Common myeloid progenitor, CD34-positive (primary cell): ENCODE measurements around the gene SDK2.

ENCODE experiments used
- CTCF ChIA-PET: fragments of 350-600 bp; sonication (Branson Sonifier 250); formaldehyde crosslinking; loops from one replicate; lab custom pipeline; 2021; ENCODE audit warnings: antibody characterized with exemption; lab: Charles Lee
- POLR2A ChIA-PET: fragments of 350-600 bp; sonication (Branson Sonifier 250); formaldehyde crosslinking; loops from one replicate; lab custom pipeline; 2021; ENCODE audit warnings: antibody characterized with exemption; lab: Charles Lee
- DNase-seq, 3 donors: peaks; one replicate each; pipeline versions ENCODE4 v3.0.0 to v3.0.0-alpha.2; 2013
- H3K27ac ChIP-seq, 2 experiments: 1 replicate in 1 of 2; 2 replicates in 1 of 2; pipeline ENCODE4 v1.7.0; 2013; ENCODE audit warnings: inconsistent platforms in 2 of 2, low read length in 2 of 2, mild to moderate bottlenecking in 2 of 2, low read depth in 1 of 2, moderate library complexity in 1 of 2; ENCODE audit not compliant: severe bottlenecking in 2 of 2, insufficient read depth in 1 of 2, poor library complexity in 1 of 2
- H3K27me3 ChIP-seq, 5 experiments: replicated peaks in 2 of 5; 1 replicate in 3 of 5; 2 replicates in 2 of 5; pipeline versions ENCODE4 v1.6.1 to v1.7.0; 2013; ENCODE audit warnings: low read length in 4 of 5, mild to moderate bottlenecking in 2 of 5, moderate library complexity in 2 of 5, inconsistent platforms in 1 of 5; ENCODE audit not compliant: insufficient read depth in 5 of 5, control insufficient read depth in 4 of 5
- H3K36me3 ChIP-seq, 4 experiments: 1 replicate in 2 of 4; 2 replicates in 2 of 4; pipeline versions ENCODE4 v1.6.1 to v1.7.0; 2013; ENCODE audit warnings: low read length in 3 of 4, control low read depth in 1 of 4, mild to moderate bottlenecking in 1 of 4; ENCODE audit not compliant: control insufficient read depth in 4 of 4, insufficient read depth in 4 of 4
- H3K4me1 ChIP-seq, 4 experiments: 1 replicate in 3 of 4; 2 replicates in 1 of 4; pipeline versions ENCODE4 v1.6.1 to v1.7.1; 2013; ENCODE audit warnings: low read length in 3 of 4, mild to moderate bottlenecking in 3 of 4, control low read depth in 1 of 4, inconsistent platforms in 1 of 4, moderate library complexity in 1 of 4; ENCODE audit not compliant: control insufficient read depth in 4 of 4, insufficient read depth in 4 of 4; ENCODE audit errors: control extremely low read depth in 1 of 4
- H3K4me3 ChIP-seq, 7 experiments: 1 replicate in 4 of 7; 2 replicates in 3 of 7; pipeline versions ENCODE4 v1.5.1 to v1.7.0; 2013; ENCODE audit warnings: mild to moderate bottlenecking in 7 of 7, low read length in 6 of 7, moderate library complexity in 6 of 7, inconsistent platforms in 2 of 7, low read depth in 2 of 7, control low read depth in 1 of 7; ENCODE audit not compliant: insufficient read depth in 4 of 7, control insufficient read depth in 1 of 7; ENCODE audit errors: extremely low read depth in 1 of 7
- H3K9me3 ChIP-seq, 5 experiments: 1 replicate in 4 of 5; 2 replicates in 1 of 5; pipeline versions ENCODE4 v1.6.1 to v1.7.1; 2013; ENCODE audit warnings: low read length in 4 of 5, mild to moderate bottlenecking in 2 of 5, inconsistent platforms in 1 of 5, low read depth in 1 of 5, moderate library complexity in 1 of 5; ENCODE audit not compliant: control insufficient read depth in 4 of 5, insufficient read depth in 2 of 5; ENCODE audit errors: control extremely low read depth in 1 of 5
- WGBS: methylation state at CpG from one replicate; pipeline ENCODE4 v1.1.5; 2013; ENCODE audit not compliant: insufficient coverage; 5-methylcytosine and 5-hydroxymethylcytosine counted together

Gene SDK2

DNA sequence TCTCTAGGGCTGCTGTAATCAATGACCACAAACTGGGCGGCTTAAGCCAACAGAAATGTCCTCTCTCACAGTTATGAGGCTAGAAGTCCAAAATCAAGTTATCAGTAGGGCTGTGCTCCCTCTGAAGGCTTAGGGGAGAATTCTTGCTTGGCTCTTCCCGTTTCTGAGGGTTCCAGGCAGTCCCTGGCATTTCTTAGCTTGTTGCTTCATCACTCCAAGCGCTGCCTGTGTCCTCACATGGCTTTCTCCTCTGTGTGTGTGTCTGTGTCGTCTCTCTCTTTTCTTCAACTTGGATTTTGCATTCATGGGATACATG is 318.8 kb downstream of the SDK2 start:
- CTCF ChIA-PET, result no interaction called here
- peaks cover 0 to 10% (median 0%) of the 10 kb centered on the region in 4 experiments for H3K4me1 ChIP-seq
- H3K27me3 ChIP-seq, result peaks cover 0 to 6% (median 1%) of the 10 kb centered on the region in 5 experiments
- H3K27ac ChIP-seq, result no peak overlapping the region
- peaks cover 0 to 5% (median 0%) of the 10 kb centered on the region in 5 experiments for H3K9me3 ChIP-seq
- DNase-seq, result no peak
- WGBS, result 82% methylated on average over 3 of the region's 4 CpGs
- H3K36me3 ChIP-seq, result no peaks in the 10 kb centered on the region
- H3K4me3 ChIP-seq, result no peak overlapping the region
- POLR2A ChIA-PET, result no interaction called here

GRCh38 chr17:73324711-73325526 is 319.3 kb downstream of the SDK2 start:
- DNase-seq, result no peak
- Histone ChIP-seq H3K27me3 (peaks cover 0 to 6% (median 1%) of the 10 kb centered on the region in 5 experiments), H3K36me3 (no peaks in the 10 kb centered on the region), H3K27ac (no peak overlapping the region), H3K4me3 (no peak overlapping the region), H3K4me1 (peaks cover 0 to 10% (median 0%) of the 10 kb centered on the region in 4 experiments), H3K9me3 (peaks cover 0 to 5% (median 0%) of the 10 kb centered on the region in 5 experiments)
- POLR2A ChIA-PET, result no interaction called here
- CTCF ChIA-PET, result interaction anchor here (1.0 kb wide), 1 partner anchor 12 kb away, joined by 3 read pairs; no protein-coding TSS in a partner anchor
- 86% methylated on average over 14 of the region's 17 CpGs for WGBS

- ChIA-PET CTCF (interaction anchor here (1.0 to 1.4 kb wide), 2 partner anchors 12 to 40 kb away, joined by 3 read pairs; no protein-coding TSS in a partner anchor), POLR2A (no interaction called here)
- Histone ChIP-seq H3K27me3 (peaks cover 0 to 6% (median 1%) of the 10 kb centered on the region in 5 experiments), H3K4me3 (no peak overlapping the region), H3K27ac (no peak overlapping the region), H3K4me1 (peaks cover 0 to 10% (median 0%) of the 10 kb centered on the region in 4 experiments), H3K36me3 (no peaks in the 10 kb centered on the region), H3K9me3 (peaks cover 0 to 5% (median 0%) of the 10 kb centered on the region in 5 experiments)
- DNase-seq, result no peak
- 71% methylated on average over 6 of the region's 9 CpGs for WGBS
Observed at GRCh38 chr17:73324160-73324475, 320.1 kb downstream of the SDK2 start.

DNA sequence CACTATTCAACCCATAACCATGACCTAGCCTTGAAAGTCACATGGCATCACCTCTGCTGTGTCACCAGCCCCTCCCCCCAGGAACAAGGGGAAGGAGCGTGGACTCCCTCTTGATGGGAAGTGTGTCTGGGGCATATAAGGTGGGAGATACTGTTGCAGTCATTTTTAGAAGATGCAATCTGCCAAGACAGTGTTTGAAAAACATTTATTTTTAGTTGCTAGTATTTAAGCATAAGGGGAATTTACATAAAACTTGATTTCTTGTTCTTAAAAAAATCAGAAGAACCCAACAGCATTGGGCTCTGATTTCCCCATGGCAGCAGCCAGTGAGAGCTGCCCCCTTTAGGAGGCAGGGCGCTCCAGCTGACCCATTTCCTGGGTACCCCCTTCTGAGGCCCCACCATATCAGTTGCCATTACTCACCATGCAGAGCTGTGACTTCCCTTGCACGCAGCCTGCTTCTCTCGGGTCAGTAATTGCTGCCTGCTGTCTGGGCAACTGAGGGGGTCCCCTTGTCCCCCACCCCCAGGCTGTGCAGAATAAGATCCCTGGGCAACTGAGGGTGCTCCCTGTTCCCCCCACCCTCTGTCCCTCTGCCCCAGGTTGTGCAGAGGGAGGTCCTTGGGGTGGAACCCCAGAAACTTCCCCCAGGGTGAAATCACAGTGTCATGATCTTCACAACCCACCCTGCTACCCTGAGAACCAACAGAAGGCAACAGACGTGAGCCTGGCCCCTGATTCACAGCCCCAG is 320.7 kb downstream of the SDK2 start:
- no peak for DNase-seq
- no peak overlapping the region for H3K4me3 ChIP-seq
- peaks cover 0 to 6% (median 1%) of the 10 kb centered on the region in 5 experiments for H3K27me3 ChIP-seq
- H3K4me1 ChIP-seq, result peaks cover 0 to 10% (median 0%) of the 10 kb centered on the region in 4 experiments
- H3K27ac ChIP-seq, result no peak overlapping the region
- WGBS, result 46% methylated on average over 3 of the region's 5 CpGs
- ChIA-PET CTCF (interaction anchor here (1.0 to 1.4 kb wide), 3 partner anchors 11 to 40 kb away, joined by 3 read pairs; no protein-coding TSS in a partner anchor), POLR2A (no interaction called here)
- peaks cover 0 to 5% (median 0%) of the 10 kb centered on the region in 5 experiments for H3K9me3 ChIP-seq
- H3K36me3 ChIP-seq, result no peaks in the 10 kb centered on the region

GRCh38 chr17:73320601-73321264 is 323.5 kb downstream of the SDK2 start:
- Histone ChIP-seq H3K27me3 (peaks cover 0 to 6% (median 1%) of the 10 kb centered on the region in 5 experiments), H3K9me3 (peaks cover 0 to 5% (median 0%) of the 10 kb centered on the region in 5 experiments), H3K27ac (no peak overlapping the region), H3K36me3 (no peaks in the 10 kb centered on the region), H3K4me3 (no peak overlapping the region), H3K4me1 (peaks cover 0 to 10% (median 0%) of the 10 kb centered on the region in 4 experiments)
- no peak for DNase-seq
- WGBS, result 100% methylated on average over 1 of the region's 6 CpGs
- POLR2A ChIA-PET, result no interaction called here
- CTCF ChIA-PET, result no interaction called here

GRCh38 chr17:73319766-73320165 is 324.5 kb downstream of the SDK2 start:
- no peak overlapping the region for H3K27ac ChIP-seq
- 86% methylated on average over 3 of the region's 3 CpGs for WGBS
- peaks cover 0 to under 1% (median 0%) of the 10 kb centered on the region in 5 experiments for H3K27me3 ChIP-seq
- no peak for DNase-seq
- ChIA-PET CTCF (no interaction called here), POLR2A (no interaction called here)
- peaks cover 0 to 10% (median 0%) of the 10 kb centered on the region in 4 experiments for H3K4me1 ChIP-seq
- H3K9me3 ChIP-seq, result peaks cover 0 to 5% (median 0%) of the 10 kb centered on the region in 5 experiments
- H3K4me3 ChIP-seq, result no peak overlapping the region
- no peaks in the 10 kb centered on the region for H3K36me3 ChIP-seq
